Suppressor macrophage treated with lipopolysaccharide for 1 hour (primary cell): ENCODE data around the gene CRKL.
A peak's percentile ranks its signal among the peaks of the same experiment; 100 is the strongest.

Source experiments
- DNase-seq, 3 donors: peaks; one replicate each; pipeline ENCODE4 v3.0.0-alpha.2; 2020 to 2022

The CRKL gene

DNA sequence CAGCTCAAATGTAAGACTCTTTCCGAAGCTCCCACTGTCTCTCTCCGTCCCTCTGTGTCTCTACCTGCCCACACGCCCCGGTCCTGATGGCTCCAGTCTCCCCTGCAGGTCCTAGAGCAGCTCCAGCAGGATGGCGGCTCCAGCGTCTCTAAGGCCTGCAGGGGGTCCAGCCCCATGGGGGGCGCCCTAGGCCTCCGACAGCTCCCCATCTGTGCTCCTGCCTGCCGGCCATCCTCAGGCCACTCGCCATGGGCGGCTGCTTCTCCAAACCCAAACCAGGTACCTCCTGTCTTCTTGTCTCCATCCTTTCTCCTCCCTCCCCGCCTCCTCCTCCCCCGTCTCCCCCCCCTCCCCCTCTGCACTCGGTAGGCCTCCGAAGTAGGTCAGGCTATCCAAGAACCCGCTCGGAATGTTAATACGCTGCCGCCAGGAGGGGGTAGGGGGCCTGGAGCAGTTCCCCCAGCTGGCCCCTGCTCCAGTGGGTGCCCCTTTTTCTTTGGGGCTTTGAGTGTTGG is 50.5 kb downstream of the CRKL start:
- no peak for DNase-seq

DNA sequence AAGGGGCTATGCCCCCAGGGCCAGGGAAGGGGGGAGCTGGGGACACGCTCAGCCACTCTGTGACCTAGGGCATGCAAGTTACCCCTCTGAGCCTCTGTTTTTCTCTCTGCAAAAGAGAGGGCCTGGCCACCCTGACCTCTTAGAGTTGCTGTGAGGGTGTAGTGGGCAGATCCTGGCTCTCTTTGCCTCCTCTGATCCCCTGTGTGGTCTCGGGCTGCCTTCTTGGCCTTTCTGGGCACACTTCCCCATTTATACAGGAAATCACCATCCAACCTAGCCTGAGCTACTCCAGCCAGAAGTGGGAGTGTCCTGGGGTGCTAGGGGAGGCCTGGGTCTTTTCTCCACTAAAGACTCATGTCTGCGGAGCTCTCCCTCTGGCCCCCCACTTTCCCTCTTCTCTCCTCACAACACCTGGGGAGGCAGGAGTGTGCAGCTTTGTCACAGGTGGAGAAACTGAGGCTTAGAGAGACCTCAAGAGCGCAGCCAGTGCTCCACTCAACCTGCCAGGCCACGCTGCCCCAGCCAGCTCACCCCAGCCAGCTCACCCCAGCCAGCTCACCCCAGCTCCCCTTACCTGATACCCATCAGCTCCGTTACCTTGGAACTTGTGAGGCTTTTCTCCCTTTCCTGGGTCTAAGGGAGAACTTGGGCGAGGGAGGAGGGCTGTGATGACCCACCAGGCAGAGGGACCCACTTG is 51.2 kb downstream of the CRKL start:
- DNase-seq: peak; percentile 58 to 64 (median 60)

DNA sequence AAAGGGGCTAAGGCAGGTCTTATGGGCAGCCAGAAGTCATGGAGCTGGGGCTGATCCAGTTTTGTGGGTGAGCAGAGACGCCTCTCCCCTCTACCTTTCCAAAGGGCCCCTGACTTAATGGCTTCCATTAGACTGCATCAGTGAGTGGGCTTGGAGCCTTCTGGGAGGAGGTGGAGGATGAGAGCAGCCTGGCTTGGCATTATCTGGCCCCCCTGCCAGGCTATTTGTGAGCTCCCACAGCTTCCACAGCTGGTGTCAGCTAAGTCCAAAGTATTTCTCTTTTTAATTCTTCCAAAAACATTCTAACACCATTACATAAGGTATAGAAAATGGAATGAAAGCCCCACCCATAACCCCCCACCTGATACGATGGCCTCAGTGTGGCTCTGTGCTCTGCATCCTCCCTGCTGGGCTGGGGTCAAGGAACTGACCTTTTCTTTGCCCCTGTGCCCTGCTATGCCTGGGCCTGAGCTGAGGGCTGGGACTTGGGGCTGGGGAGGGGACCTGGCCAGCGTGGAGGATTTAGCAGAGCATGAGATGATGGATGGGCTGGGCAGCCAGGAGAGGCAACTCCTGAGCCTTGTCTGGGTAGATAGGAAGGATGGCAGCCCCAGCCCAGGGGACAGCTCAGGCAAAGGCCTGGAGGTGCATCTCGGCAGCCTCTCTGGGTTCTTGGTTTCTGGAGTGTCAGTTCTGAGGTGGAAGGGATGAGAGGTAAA is 53.9 kb downstream of the CRKL start:
- no peak for DNase-seq

DNA sequence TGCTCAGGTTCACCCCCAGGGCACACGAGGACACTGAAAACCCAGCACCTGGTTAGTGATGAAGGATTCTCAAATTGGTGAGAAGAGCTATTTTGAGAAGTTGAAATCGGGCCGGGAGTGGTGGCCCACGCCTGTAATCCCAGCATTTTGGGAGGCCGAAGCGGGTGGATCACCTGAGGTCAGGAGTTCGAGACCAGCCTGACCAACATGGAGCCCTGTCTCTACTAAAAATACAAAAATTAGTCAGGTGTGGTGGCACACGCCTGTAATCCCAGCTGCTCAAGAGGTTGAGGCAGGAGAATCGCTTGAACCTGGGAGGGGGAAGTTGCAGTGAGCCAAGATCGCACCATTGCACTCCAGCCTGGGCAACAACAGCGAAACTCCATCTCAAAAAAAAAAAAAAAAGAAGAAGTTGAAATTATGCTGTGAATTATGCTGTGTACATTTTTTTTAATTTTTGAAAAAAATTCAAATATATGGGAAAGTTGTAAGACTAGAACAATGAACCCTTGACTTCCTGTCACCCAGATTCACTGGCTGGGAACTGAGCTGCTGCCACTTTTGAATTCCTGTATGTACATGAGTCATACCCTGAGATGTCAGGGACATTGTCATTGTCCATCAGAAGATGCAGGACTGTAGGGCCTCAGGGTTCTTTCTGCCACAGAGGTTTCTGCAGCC is 54.9 kb downstream of the CRKL start:
- peak; percentile 72 to 91 (median 84) for DNase-seq

DNA sequence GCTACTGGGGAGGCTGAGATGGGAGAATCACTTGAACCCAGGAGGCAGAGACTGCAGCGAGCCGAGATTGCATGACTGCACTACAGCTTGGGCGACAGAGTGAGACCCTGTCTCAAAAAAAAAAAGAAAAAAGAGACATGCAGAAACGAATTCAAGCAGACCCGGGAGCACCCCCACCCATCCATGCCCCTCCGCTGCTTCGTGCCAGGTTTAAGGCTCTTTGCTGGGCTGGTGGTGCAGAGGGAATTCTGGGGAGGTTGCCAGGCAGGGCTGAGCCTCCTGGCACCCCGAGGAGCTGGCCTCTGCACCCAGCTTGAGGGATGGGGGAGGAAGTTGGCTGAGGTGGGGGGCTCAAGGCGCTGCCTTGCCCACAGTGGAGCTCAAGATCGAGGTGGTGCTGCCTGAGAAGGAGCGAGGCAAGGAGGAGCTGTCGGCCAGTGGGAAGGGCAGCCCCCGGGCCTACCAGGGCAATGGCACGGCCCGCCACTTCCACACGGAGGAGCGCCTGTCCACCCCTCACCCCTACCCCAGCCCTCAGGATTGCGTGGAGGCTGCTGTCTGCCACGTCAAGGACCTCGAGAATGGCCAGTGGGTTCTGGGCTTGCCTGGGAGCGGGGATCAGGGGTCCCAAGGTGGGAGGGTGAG is 55.8 kb downstream of the CRKL start:
- no peak for DNase-seq

DNA sequence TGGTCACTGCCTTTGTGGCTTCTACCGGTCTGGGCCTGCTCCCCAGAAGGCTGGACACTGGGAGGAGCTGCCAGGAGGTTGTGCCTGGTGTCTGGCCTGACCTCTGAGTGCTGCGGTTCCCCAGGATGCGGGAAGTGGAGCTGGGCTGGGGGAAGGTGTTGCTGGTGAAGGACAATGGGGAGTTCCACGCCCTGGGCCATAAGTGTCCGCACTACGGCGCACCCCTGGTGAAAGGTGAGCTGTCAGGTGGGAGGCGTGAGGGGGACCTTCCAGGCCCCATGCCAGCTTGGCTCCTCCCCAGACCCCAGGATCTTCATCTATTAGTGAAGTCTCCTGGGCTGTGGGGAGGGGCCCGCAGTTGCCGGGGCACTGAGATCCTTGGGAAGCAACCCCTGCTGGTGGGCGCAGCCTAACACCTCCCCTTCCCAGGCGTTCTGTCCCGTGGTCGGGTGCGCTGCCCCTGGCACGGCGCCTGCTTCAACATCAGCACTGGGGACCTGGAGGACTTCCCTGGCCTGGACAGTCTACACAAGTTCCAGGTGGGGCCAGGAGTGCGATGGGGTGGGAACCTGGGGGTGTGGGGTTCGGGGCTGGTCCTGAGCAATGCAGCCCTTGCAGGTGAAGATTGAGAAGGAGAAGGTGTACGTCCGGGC is 56.6 kb downstream of the CRKL start:
- no peak for DNase-seq

DNA sequence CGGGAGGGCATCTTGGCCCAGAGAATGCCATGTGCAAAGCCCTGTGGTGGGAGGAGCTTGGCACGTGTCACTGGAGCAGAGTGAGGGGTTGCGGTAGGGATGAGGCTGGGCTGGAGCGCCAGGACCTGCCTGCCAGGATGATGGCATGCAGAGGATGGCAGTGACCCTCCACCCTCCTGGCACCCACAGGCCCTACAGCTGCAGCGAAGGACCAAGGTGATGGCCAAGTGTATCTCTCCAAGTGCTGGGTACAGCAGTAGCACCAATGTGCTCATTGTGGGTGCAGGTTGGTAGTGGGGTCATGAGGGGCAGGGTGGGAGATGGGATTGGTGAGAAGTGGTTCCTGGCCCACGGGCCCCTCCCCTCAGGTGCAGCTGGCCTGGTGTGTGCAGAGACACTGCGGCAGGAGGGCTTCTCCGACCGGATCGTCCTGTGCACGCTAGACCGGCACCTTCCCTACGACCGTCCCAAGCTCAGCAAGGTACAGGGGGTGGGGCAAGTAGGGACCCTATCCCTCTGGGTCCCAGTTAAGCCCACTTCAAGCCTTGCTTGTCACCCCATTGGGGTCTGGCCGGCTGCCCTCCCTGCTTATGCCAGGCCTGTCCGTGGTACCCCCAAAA is 57.2 kb downstream of the CRKL start:
- no peak for DNase-seq

DNA sequence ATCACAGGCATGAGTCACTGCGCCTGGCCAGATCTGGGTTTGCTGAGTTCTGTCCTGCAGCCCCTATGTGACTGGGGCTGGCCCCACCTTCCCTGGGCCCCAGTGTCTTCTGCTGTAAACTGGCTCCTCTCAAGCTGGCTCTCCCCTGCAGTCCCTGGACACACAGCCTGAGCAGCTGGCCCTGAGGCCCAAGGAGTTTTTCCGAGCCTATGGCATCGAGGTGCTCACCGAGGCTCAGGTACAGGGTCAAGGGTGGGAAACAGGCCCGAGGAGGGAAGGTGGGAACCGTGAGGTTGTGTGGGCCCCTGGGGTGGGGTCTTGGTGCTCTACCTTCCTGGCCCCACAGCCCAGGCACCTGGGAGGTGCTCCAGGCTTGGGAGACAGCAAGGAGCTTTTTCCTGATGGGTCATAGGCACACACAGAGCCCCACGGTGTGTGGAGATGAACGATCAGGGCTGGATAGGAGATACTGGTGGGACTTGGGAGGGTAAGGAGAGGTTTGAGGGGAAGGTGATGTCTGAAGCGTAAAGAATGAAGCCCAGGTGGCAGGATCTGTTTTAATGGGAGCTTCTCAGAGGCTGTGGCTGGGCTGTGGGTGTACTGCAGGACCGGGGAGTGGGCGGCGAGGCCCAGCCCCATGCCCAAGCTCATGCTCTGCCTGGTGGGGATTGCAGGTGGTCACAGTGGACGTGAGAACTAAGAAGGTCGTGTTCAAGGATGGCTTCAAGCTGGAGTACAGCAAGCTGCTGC is 58.5 kb downstream of the CRKL start:
- DNase-seq: no peak

DNA sequence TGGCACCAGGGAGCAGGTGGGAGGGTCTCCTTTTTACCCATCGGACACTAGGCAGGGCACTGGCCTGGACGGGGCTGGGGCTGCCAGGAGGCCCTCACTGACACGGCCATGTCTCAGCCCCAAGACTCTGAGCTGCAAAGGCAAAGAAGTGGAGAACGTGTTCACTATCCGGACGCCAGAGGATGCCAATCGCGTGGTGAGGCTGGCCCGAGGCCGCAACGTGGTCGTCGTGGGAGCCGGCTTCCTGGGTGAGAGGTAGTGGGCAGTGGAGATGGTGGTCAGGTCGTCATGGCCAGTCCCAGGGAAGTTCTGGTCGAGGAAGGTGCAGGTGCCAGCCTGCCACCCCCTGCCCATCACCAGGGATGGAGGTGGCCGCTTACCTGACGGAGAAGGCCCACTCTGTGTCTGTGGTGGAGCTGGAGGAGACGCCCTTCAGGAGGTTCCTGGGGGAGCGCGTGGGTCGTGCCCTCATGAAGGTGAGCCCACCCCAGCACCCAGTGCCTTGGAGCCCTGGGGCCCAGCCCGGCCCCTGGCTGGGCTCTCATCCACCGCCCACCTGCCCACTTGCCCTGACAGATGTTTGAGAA is 59.2 kb downstream of the CRKL start:
- DNase-seq: no peak

DNA sequence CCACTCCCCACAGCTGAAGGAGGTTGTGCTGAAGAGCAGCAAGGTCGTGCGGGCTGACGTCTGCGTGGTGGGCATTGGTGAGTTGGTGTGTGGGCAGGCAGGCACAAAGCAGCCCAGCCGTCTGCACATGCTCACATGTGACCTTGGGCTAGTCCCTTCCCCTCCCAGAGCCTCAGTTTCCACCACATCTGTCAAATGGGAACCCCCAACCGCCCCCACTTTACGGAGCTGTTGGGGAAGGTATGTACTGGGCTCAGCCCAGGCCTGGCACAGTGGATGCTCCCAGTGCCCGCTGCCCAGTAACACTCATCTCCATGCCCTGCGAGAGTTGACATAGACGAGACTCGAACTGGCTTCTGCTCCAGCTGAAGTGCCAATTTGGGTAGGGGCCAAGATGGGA is 59.8 kb downstream of the CRKL start:
- no peak for DNase-seq

DNA sequence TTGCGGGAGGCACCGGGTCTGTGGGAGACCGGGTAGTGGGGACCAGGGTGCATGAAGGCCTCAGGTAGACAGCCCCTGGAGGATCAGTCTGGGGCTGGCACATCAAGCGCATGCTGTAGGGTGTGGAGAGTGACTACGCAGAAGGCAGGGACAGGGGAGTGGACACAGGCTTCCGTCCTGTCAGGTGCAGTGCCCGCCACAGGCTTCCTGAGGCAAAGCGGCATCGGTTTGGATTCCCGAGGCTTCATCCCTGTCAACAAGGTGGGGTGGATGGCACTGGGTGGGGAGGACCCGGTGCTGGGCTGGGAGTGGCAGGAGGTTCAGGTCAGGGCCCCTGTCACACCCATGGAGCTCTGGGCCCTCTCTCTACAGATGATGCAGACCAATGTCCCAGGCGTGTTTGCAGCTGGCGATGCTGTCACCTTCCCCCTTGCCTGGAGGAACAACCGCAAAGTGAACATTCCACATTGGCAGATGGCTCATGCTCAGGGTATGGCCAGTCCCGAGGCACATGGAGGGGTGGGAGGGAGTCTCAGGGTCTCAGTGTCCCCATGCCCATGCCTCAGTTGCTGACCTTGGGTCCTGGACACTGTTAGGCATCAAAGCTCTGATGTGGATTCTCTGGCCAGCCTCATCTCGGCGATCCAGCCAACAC is 60.4 kb downstream of the CRKL start:
- no peak for DNase-seq

DNA sequence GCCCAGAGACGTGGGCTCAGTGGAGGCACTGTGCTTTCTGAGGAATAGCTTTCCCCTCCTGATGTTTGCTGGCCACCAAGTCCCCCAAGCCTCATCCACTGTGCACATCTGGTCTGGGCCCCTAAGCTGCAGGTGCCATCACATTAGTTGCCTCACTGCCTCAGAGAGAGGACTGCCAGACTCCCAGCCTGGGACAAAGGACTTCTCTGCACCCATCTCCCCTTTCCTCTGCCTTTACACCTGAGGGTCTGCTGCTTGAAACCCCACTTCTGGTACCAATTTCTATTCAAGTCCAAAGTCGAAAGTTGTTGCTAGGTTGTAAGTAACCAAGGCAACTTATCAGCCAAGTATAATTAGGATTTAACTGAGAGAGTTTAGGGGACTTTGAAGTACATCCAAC is 61.2 kb downstream of the CRKL start:
- DNase-seq: no peak

DNA sequence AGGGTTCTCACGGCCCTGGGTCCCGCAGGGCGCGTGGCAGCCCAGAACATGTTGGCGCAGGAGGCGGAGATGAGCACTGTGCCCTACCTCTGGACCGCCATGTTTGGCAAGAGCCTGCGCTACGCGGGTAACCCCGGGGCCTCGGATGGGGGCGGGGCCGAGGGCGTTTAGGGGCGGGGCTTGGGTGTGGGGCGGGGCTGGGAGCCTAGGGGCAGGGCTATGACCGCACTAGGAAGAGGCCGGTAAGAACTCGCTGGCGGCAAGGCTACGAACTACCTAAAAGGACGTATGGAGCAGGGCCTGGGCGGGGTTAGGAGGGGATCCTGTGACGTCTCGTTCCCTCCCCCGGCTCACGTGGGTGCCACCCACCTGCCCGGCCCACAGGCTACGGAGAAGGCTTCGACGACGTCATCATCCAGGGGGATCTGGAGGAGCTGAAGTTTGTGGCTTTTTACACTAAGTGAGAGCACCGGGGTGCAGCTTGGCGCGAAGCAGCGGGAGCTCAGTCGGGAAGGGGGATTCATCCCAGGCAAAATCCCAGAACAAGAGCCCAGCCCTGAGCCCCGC is 62.1 kb downstream of the CRKL start:
- peak; percentile 69 to 87 (median 82) for DNase-seq

DNA sequence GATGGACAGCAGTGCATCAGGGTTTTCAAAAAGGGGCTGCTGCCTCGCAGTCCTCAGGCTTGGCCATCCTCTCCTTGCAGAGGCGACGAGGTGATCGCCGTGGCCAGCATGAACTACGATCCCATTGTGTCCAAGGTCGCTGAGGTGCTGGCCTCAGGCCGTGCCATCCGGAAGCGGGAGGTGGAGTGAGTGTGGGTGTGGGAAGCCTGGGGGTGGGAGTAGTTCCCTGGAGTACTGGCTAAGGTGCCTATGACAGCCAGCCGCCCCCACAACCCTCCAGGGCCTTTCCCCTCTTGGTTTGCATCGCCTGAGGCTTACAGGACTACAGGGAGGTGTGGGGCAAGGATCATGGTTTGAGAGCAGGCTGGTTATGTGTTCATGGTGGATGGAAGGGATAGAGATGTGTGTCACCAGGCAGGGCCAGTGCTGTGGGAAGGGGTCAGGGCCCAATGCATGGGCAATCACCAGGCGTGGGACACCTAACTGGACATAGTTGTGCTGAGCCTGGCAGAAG is 62.8 kb downstream of the CRKL start:
- peak; percentile 29 to 71 (median 57) for DNase-seq

DNA sequence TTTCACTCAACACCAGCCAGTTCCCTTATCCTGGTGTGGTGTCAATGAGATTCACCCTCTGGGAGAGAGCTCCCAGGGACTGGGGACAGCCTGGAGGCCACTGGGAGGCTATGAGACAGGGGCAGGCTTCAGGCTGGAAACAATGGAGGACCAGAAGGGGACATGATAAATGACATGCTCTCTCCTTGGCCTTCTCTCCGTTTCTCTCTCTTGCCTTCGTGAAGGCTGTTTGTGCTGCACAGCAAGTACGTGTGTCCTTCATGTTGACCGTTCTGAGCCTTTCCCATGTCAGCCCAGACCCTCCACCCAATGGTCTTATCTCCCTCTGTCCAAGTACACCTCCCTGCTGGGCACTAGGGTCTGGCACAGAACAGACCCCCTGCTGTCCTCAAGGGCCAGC is 63.3 kb downstream of the CRKL start:
- DNase-seq: no peak

DNA sequence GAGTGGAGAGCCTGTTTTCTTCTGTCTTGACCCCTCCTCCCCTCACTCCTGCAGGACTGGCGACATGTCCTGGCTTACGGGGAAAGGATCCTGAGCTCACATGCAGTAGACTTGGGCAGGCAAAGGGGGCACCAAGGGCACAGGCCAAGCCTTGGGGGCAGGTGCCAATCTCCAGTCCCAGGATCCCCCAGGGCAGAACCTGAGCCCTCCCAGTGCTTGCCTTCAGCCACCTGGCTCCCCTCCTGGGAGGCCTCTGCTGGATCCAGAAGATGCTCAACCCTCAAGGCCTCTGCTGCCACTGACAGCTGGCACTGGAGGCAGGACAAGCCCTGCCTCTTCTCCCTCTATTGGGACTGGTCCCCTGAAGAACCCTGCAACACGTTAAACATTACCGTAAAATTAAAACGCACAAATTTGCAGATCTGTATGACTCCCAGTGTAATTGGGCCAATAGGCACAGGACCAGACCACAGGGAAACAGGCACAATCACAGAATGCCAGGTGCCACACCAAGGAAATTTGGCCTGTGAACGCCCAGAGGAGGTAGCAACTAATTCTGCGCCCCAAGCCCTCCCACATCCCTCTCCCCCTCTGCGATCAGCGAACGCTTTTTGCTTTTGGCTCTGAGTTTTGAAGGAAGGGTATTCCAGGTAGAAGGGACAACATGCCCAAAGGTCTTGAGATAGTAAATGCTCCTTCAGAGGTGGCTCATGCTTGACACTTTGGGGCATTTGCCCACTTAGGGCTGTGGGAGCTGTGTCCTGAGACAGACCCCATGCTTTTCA is 63.9 kb downstream of the CRKL start:
- no peak for DNase-seq

DNA sequence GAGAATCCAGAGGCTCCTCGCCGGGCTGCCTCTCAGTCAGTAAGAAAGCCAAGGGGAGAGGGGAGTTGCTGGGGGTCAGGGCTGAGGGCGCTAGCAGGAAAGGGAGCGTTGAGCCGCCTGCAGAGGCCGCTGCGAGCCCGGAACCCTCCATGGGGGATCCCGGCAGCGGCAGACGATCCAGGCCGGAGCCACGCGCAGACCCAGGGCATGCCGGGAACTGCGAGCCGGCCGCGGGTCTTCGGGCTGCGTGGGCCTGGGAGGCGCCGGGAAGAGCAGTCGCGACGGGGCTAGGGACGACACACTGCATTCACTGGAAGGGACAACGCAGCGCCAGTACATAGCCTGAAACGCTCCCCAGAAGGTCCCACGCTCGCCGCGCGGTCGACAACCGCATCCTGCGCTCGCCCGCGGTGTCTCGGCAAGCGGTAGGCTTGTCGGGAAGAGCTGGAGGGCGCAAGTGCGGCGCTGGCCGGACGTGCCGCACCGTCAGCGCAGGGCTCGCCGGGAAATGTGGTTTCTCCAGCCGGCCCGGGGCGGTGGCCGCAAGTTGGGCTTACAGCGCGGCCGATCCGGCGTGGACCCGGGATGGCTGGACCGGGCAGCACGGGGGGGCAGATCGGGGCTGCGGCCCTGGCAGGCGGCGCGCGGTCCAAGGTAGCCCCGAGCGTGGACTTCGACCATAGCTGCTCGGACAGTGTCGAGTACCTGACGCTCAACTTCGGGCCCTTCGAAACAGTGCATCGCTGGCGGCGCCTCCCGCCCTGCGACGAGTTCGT is 64.8 kb downstream of the CRKL start, which contains the start of gene LZTR1:
Gene LZTR1, plus strand, starts transcription at position 511 of the 776 bp plus-strand sequence. Its CDS starts 75 bp downstream, at position 586.
- peak; percentile 86 to 93 (median 88) for DNase-seq

DNA sequence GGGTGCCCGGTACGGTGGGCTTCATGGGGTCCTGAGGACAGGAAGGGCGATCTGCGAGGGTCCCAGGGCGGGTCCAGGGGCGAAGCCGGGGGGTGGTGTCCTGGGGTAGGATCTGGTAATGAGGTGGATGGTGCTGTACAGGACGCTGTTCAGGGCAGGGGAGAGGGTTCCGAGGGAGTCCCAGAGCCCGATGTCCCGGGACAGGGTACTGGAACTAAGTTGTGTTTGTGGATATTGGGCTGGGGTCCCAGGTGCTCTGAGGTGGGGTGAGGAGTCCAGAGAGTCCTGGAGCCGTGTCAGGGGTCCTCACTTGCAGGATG is 65.3 kb downstream of the CRKL start:
- DNase-seq: no peak
